Activated CD4-positive, alpha-beta memory T cell treated with anti-CD3 and anti-CD28 coated beads for 36 hours (primary cell): Measurements from ENCODE around the gene TRPV2. TPM values are rescaled to one million over a fixed set of nuclear protein-coding genes. Genes with fewer than 3 reads are reported as not detected.

ENCODE experiments used
- CTCF ChIA-PET: fragments of 350-600 bp; sonication (Branson Sonifier 250); formaldehyde crosslinking; loops from one replicate; lab custom pipeline; 2021; ENCODE audit warnings: antibody characterized with exemption, inconsistent platforms; lab: Charles Lee
- POLR2A ChIA-PET: fragments of 350-600 bp; sonication (Branson Sonifier 250); formaldehyde crosslinking; loops from one replicate; lab custom pipeline; 2021; ENCODE audit warnings: antibody characterized with exemption; lab: Charles Lee
- DNase-seq: peaks from one replicate; pipeline ENCODE4 v3.0.0-alpha.2; 2020
- H3K27ac Mint-ChIP-seq: one replicate; pipeline ENCODE4 v1.8.0; 2021; ENCODE audit warnings: mixed read lengths
- H3K27me3 Mint-ChIP-seq: one replicate; pipeline ENCODE4 v1.8.0; 2021; ENCODE audit warnings: mixed read lengths
- H3K36me3 Mint-ChIP-seq: one replicate; pipeline ENCODE4 v1.8.0; 2021; ENCODE audit warnings: mixed read lengths
- H3K4me1 Mint-ChIP-seq: one replicate; pipeline ENCODE4 v1.8.0; 2021; ENCODE audit warnings: low read depth, mixed read lengths
- H3K4me3 Mint-ChIP-seq: one replicate; pipeline ENCODE4 v1.8.0; 2021; ENCODE audit warnings: mild to moderate bottlenecking, mixed read lengths
- H3K9me3 Mint-ChIP-seq: one replicate; pipeline ENCODE4 v1.8.0; 2021; ENCODE audit warnings: mixed read lengths
- intact Hi-C: fragments of 100-400 bp; cut with micrococcal nuclease; formaldehyde crosslinking; loops from one replicate; pipeline ENCODE4 v1.15.1; 2023
- total RNA-seq, 2 experiments: library from RNA; stranded (reverse); gene quantifications; one replicate each; pipeline ENCODE4 v1.2.3, GENCODE V29; 2021

TRPV2 gene
- total RNA-seq, 2 experiments from 2014 or later: 46.0 to 50.6 TPM

- H3K27ac Mint-ChIP-seq: peak overlapping the region; percentile 54
- POLR2A ChIA-PET: interaction anchor here (4.7 kb wide), 1 partner anchor 12 kb away, joined by 18 read pairs; no protein-coding TSS in a partner anchor
Measured at GRCh38 chr17:16425698-16426659, 10.6 kb downstream of the TRPV2 start.

GRCh38 chr17:16427020-16427419 is 11.6 kb downstream of the TRPV2 start:
- H3K4me1 Mint-ChIP-seq: no peaks in the 10 kb centered on the region
- intact Hi-C loops: no loop called here
- no peak for DNase-seq
- no peaks in the 10 kb centered on the region for H3K27me3 Mint-ChIP-seq
- ChIA-PET CTCF (interaction anchor here (0.9 to 2.8 kb wide), 10 partner anchors 8 to 109 kb away, joined by 3 to 18 read pairs (median 4); partner anchors contain the start of gene UBB), POLR2A (interaction anchor here (1.2 kb wide), 1 partner anchor 14 kb away, joined by 3 read pairs; no protein-coding TSS in a partner anchor)
- peaks cover 21% of the 10 kb centered on the region for H3K36me3 Mint-ChIP-seq
- H3K27ac Mint-ChIP-seq: no peak overlapping the region
- no peak overlapping the region for H3K4me3 Mint-ChIP-seq
- no peaks in the 10 kb centered on the region for H3K9me3 Mint-ChIP-seq

More at GRCh38 chr17:16425698-16426659, 10.6 kb downstream of the TRPV2 start:
- H3K9me3 Mint-ChIP-seq: no peaks in the 10 kb centered on the region
- no peak for DNase-seq
- H3K4me1 Mint-ChIP-seq: peaks cover 2% of the 10 kb centered on the region
- peaks cover 21% of the 10 kb centered on the region for H3K36me3 Mint-ChIP-seq
- no peak overlapping the region for H3K4me3 Mint-ChIP-seq
- H3K27me3 Mint-ChIP-seq: no peaks in the 10 kb centered on the region
- CTCF ChIA-PET: interaction anchor here (0.7 to 1.4 kb wide), 3 partner anchors 9 to 62 kb away, joined by 3 to 5 read pairs (median 3); no protein-coding TSS in a partner anchor
- intact Hi-C loops: no loop called here

- no peak overlapping the region for H3K27ac Mint-ChIP-seq
- no peaks in the 10 kb centered on the region for H3K9me3 Mint-ChIP-seq
- intact Hi-C loops: no loop called here
- H3K4me1 Mint-ChIP-seq: no peaks in the 10 kb centered on the region
- peak; percentile 66 for DNase-seq
- peaks cover 16% of the 10 kb centered on the region for H3K36me3 Mint-ChIP-seq
- CTCF ChIA-PET: interaction anchor here (0.7 to 2.8 kb wide), 16 partner anchors 9 to 108 kb away, joined by 3 to 18 read pairs (median 4); partner anchors contain the start of gene UBB
- H3K4me3 Mint-ChIP-seq: no peak overlapping the region
- no peaks in the 10 kb centered on the region for H3K27me3 Mint-ChIP-seq
- POLR2A ChIA-PET: interaction anchor here (1.2 to 1.6 kb wide), 3 partner anchors 10 to 12 kb away, joined by 3 to 10 read pairs (median 3); no protein-coding TSS in a partner anchor
Measured at GRCh38 chr17:16428098-16428882, 12.9 kb downstream of the TRPV2 start.

GRCh38 chr17:16429083-16429482 is 13.7 kb downstream of the TRPV2 start:
- no peak overlapping the region for H3K27ac Mint-ChIP-seq
- H3K4me3 Mint-ChIP-seq: no peak overlapping the region
- ChIA-PET CTCF (interaction anchor here (1.1 to 2.8 kb wide), 4 partner anchors 9 to 23 kb away, joined by 3 to 18 read pairs (median 6); no protein-coding TSS in a partner anchor), POLR2A (interaction anchor here (0.9 to 1.6 kb wide), 2 partner anchors 9 to 10 kb away, joined by 3 to 10 read pairs; no protein-coding TSS in a partner anchor)
- H3K36me3 Mint-ChIP-seq: peaks cover 14% of the 10 kb centered on the region
- no peaks in the 10 kb centered on the region for H3K4me1 Mint-ChIP-seq
- H3K9me3 Mint-ChIP-seq: no peaks in the 10 kb centered on the region
- DNase-seq: no peak
- H3K27me3 Mint-ChIP-seq: no peaks in the 10 kb centered on the region
- intact Hi-C loops: no loop called here

GRCh38 chr17:16430650-16431049 is 15.3 kb downstream of the TRPV2 start:
- Mint-ChIP-seq H3K27me3 (no peaks in the 10 kb centered on the region), H3K4me3 (no peak overlapping the region), H3K36me3 (peaks cover 12% of the 10 kb centered on the region), H3K9me3 (no peaks in the 10 kb centered on the region), H3K4me1 (no peaks in the 10 kb centered on the region), H3K27ac (no peak overlapping the region)
- intact Hi-C loops: no loop called here
- ChIA-PET POLR2A (no interaction called here), CTCF (interaction anchor here (0.6 kb wide), 1 partner anchor 8 kb away, joined by 3 read pairs; no protein-coding TSS in a partner anchor)
- no peak for DNase-seq

- peaks cover 2% of the 10 kb centered on the region for H3K36me3 Mint-ChIP-seq
- no peaks in the 10 kb centered on the region for H3K9me3 Mint-ChIP-seq
- no peak overlapping the region for H3K27ac Mint-ChIP-seq
- H3K4me1 Mint-ChIP-seq: peaks cover under 1% of the 10 kb centered on the region
- no peaks in the 10 kb centered on the region for H3K27me3 Mint-ChIP-seq
- CTCF ChIA-PET: no interaction called here
- intact Hi-C loops: no loop called here
- no peak for DNase-seq
- POLR2A ChIA-PET: interaction anchor here (1.1 kb wide), 1 partner anchor 50 kb away, joined by 3 read pairs; no protein-coding TSS in a partner anchor
- H3K4me3 Mint-ChIP-seq: no peak overlapping the region
Measured at GRCh38 chr17:16432017-16432416, 16.6 kb downstream of the TRPV2 start.

- intact Hi-C loops: no loop called here
- CTCF ChIA-PET: no interaction called here
- Mint-ChIP-seq H3K4me1 (peaks cover 11% of the 10 kb centered on the region), H3K9me3 (no peaks in the 10 kb centered on the region), H3K27me3 (no peaks in the 10 kb centered on the region), H3K27ac (no peak overlapping the region), H3K4me3 (no peak overlapping the region), H3K36me3 (peaks cover 2% of the 10 kb centered on the region)
- POLR2A ChIA-PET: no interaction called here
- DNase-seq: no peak
Measured at GRCh38 chr17:16433514-16433913, 18.1 kb downstream of the TRPV2 start.

- H3K27me3 Mint-ChIP-seq: no peaks in the 10 kb centered on the region
- CTCF ChIA-PET: no interaction called here
Measured at GRCh38 chr17:16434662-16435061, 19.3 kb downstream of the TRPV2 start.

GRCh38 chr17:16435925-16436886 is 20.8 kb downstream of the TRPV2 start:
- intact Hi-C loops: loop anchor here (5.0 kb wide), 1 partner anchor 219 kb away; the partner anchor contains the start of genes NCOR1 and PIGL
- Mint-ChIP-seq H3K27ac (no peak overlapping the region), H3K36me3 (peaks cover 24% of the 10 kb centered on the region), H3K9me3 (no peaks in the 10 kb centered on the region), H3K27me3 (no peaks in the 10 kb centered on the region), H3K4me3 (no peak overlapping the region), H3K4me1 (peaks cover 21% of the 10 kb centered on the region)
- no peak for DNase-seq
- POLR2A ChIA-PET: no interaction called here
- CTCF ChIA-PET: interaction anchor here (0.8 to 3.2 kb wide), 3 partner anchors 8 to 50 kb away, joined by 3 to 24 read pairs (median 18); partner anchors contain the start of gene TRPV2

More at GRCh38 chr17:16434662-16435061, 19.3 kb downstream of the TRPV2 start:
- Mint-ChIP-seq H3K9me3 (no peaks in the 10 kb centered on the region), H3K4me3 (no peak overlapping the region), H3K4me1 (peaks cover 12% of the 10 kb centered on the region), H3K36me3 (peaks cover 10% of the 10 kb centered on the region), H3K27ac (no peak overlapping the region)
- DNase-seq: no peak
- intact Hi-C loops: loop anchor here (5.0 kb wide), 1 partner anchor 217 kb away; the partner anchor contains the start of genes NCOR1 and PIGL
- POLR2A ChIA-PET: no interaction called here

GRCh38 chr17:16437083-16437482 is 21.7 kb downstream of the TRPV2 start:
- ChIA-PET CTCF (interaction anchor here (2.7 to 3.2 kb wide), 2 partner anchors 9 to 22 kb away, joined by 18 to 24 read pairs; partner anchors contain the start of gene TRPV2), POLR2A (no interaction called here)
- Mint-ChIP-seq H3K9me3 (no peaks in the 10 kb centered on the region), H3K27ac (peak overlapping the region; percentile 20), H3K27me3 (no peaks in the 10 kb centered on the region), H3K4me3 (no peak overlapping the region), H3K4me1 (peaks cover 30% of the 10 kb centered on the region), H3K36me3 (peaks cover 32% of the 10 kb centered on the region)
- DNase-seq: no peak
- intact Hi-C loops: loop anchor here (5.0 kb wide), 1 partner anchor 220 kb away; the partner anchor contains the start of genes NCOR1 and PIGL
